H1 (cell line): ENCODE results near the gene FTSJ3. TPM values are rescaled to one million over a fixed set of nuclear protein-coding genes. Genes with fewer than 3 reads are reported as not detected.

Source experiments
- CTCF ChIA-PET: fragments of 300-600 bp; sonication (Branson Sonifier 250); formaldehyde crosslinking; loops from one replicate; lab custom pipeline; 2021; ENCODE audit not compliant: partially characterized antibody; lab: Charles Lee
- POLR2A ChIA-PET: fragments of 300-600 bp; sonication (Branson Sonifier 250); formaldehyde crosslinking; loops from one replicate; lab custom pipeline; 2021; ENCODE audit warnings: inconsistent platforms; ENCODE audit not compliant: partially characterized antibody; lab: Charles Lee
- DNase-seq, 2 experiments: peaks; one replicate each; pipeline versions ENCODE4 v3.0.0 to v3.0.0-alpha.2; 2010 to 2022; ENCODE audit warnings: low spot score in 2 of 2, low read depth in 1 of 2, mixed read lengths in 1 of 2
- FAIRE-seq: peaks from 2 replicates; lab custom pipeline; 2011; peaks lifted over from hg19 to GRCh38; lab: Jason Lieb, UNC
- H2AFZ ChIP-seq: 2 replicates; pipeline ENCODE4 v1.8.1; 2012; ENCODE audit warnings: low read length, inconsistent platforms
- H2AK5ac ChIP-seq: 2 replicates; pipeline ENCODE4 v1.6.1; 2013; ENCODE audit warnings: low read depth, low read length
- H2BK120ac ChIP-seq: replicated peaks from 2 replicates; pipeline ENCODE3; 2013; ENCODE audit warnings: low read depth, low read length, inconsistent platforms
- H2BK12ac ChIP-seq: 2 replicates; pipeline ENCODE4 v1.6.1; 2013; ENCODE audit warnings: low read depth, low read length
- H2BK15ac ChIP-seq: 2 replicates; pipeline ENCODE4 v1.6.1; 2013; ENCODE audit warnings: low read length
- H2BK20ac ChIP-seq: 2 replicates; pipeline ENCODE4 v1.6.1; 2013; ENCODE audit warnings: low read length
- H2BK5ac ChIP-seq: 2 replicates; pipeline ENCODE4 v1.6.1; 2013; ENCODE audit warnings: low read depth, low read length
- H3K14ac ChIP-seq: 2 replicates; pipeline ENCODE4 v1.6.1; 2013; ENCODE audit warnings: inconsistent platforms; ENCODE audit not compliant: insufficient read length
- H3K18ac ChIP-seq: 2 replicates; pipeline ENCODE4 v1.6.1; 2013; ENCODE audit warnings: low read length; ENCODE audit errors: extremely low read depth
- H3K23ac ChIP-seq: 2 replicates; pipeline ENCODE4 v1.6.1; 2013; ENCODE audit warnings: inconsistent platforms; ENCODE audit not compliant: insufficient read length
- H3K23me2 ChIP-seq: 2 replicates; pipeline ENCODE4 v1.6.1; 2013; ENCODE audit warnings: low read depth, low read length
- H3K27ac ChIP-seq: 2 replicates; pipeline ENCODE4 v1.6.1; 2011; ENCODE audit warnings: low read depth, low read length, inconsistent platforms
- H3K27me3 ChIP-seq, 4 experiments: replicated peaks in 1 of 4; 1 replicate in 1 of 4; 2 replicates in 3 of 4; pipeline versions ENCODE4 v1.6.1 to v1.8.1; 2011 to 2013; ENCODE audit warnings: low read length in 3 of 4, mild to moderate bottlenecking in 3 of 4, inconsistent platforms in 2 of 4, mixed read lengths in 2 of 4, moderate library complexity in 1 of 4; ENCODE audit not compliant: control insufficient read depth in 3 of 4, insufficient read depth in 3 of 4; ENCODE audit errors: extremely low read depth in 1 of 4
- H3K36me3 ChIP-seq, 4 experiments: 2 replicates each; pipeline versions ENCODE4 v1.6.1 to v1.8.1; 2011 to 2013; ENCODE audit warnings: mild to moderate bottlenecking in 4 of 4, low read length in 3 of 4, moderate library complexity in 2 of 4, control low read depth in 1 of 4, inconsistent platforms in 1 of 4; ENCODE audit not compliant: insufficient read depth in 4 of 4, control insufficient read depth in 2 of 4
- H3K4ac ChIP-seq: replicated peaks from 2 replicates; pipeline ENCODE3; 2013; ENCODE audit warnings: low read length, low read depth, mixed read lengths, inconsistent platforms; ENCODE audit not compliant: insufficient read length
- H3K4me1 ChIP-seq, 4 experiments: replicated peaks in 1 of 4; 1 replicate in 1 of 4; 2 replicates in 3 of 4; pipeline versions ENCODE4 v1.6.1 to v1.8.1; 2011 to 2013; ENCODE audit warnings: low read length in 3 of 4, inconsistent platforms in 2 of 4, mixed read lengths in 1 of 4; ENCODE audit not compliant: insufficient read depth in 4 of 4, control insufficient read depth in 3 of 4
- H3K4me2 ChIP-seq, 2 experiments: 2 replicates each; pipeline versions ENCODE4 v1.6.1 to v1.8.1; 2011 to 2013; ENCODE audit warnings: low read depth in 2 of 2, low read length in 2 of 2, control low read depth in 1 of 2, inconsistent platforms in 1 of 2, mild to moderate bottlenecking in 1 of 2; ENCODE audit not compliant: insufficient read depth in 1 of 2
- H3K4me3 ChIP-seq, 4 experiments: fragments of 200-600, 300-600 bp in 1 of 4; sonication (generic), shearing (Covaris generic), sonication (Bioruptor Twin) in 1 of 4; 2 replicates each; pipeline versions ENCODE4 v1.5.1 to v1.8.1; 2011 to 2016; ENCODE audit warnings: low read length in 4 of 4, low read depth in 3 of 4, control low read depth in 2 of 4, inconsistent platforms in 2 of 4, mild to moderate bottlenecking in 2 of 4, mixed read lengths in 1 of 4, moderate library complexity in 1 of 4; ENCODE audit not compliant: insufficient read depth in 2 of 4; ENCODE audit errors: extremely low read depth in 1 of 4
- H3K56ac ChIP-seq: replicated peaks from 2 replicates; pipeline ENCODE3; 2013; ENCODE audit warnings: low read depth, mild to moderate bottlenecking, mixed read lengths, low read length, inconsistent platforms; ENCODE audit not compliant: insufficient read length
- H3K79me1 ChIP-seq: 2 replicates; pipeline ENCODE4 v1.6.1; 2013; ENCODE audit warnings: low read depth, low read length, control low read depth
- H3K79me2 ChIP-seq, 2 experiments: 2 replicates each; pipeline versions ENCODE4 v1.6.1 to v1.8.1; 2012 to 2013; ENCODE audit warnings: low read length in 2 of 2, mild to moderate bottlenecking in 2 of 2, inconsistent platforms in 1 of 2; ENCODE audit not compliant: insufficient read depth in 2 of 2, control insufficient read depth in 1 of 2
- H3K9ac ChIP-seq, 4 experiments: replicated peaks in 1 of 4; 1 replicate in 1 of 4; 2 replicates in 3 of 4; pipeline versions ENCODE4 v1.6.1 to v1.8.1; 2011 to 2013; ENCODE audit warnings: low read depth in 3 of 4, low read length in 3 of 4, control low read depth in 2 of 4, mild to moderate bottlenecking in 2 of 4, moderate library complexity in 2 of 4, inconsistent platforms in 1 of 4; ENCODE audit errors: extremely low read depth in 1 of 4
- H3K9me3 ChIP-seq, 2 experiments: 2 replicates each; pipeline versions ENCODE4 v1.6.1 to v1.8.1; 2012 to 2013; ENCODE audit warnings: mild to moderate bottlenecking in 2 of 2, moderate library complexity in 2 of 2, control low read depth in 1 of 2, inconsistent platforms in 1 of 2, low read depth in 1 of 2, low read length in 1 of 2, mixed read lengths in 1 of 2; ENCODE audit not compliant: insufficient read depth in 2 of 2
- H4K20me1 ChIP-seq, 2 experiments: replicated peaks in 1 of 2; 2 replicates each; pipeline versions ENCODE3 to v1.8.1; 2011 to 2013; ENCODE audit warnings: inconsistent platforms in 2 of 2, low read length in 2 of 2, mild to moderate bottlenecking in 1 of 2; ENCODE audit not compliant: insufficient read depth in 2 of 2, control insufficient read depth in 1 of 2
- H4K5ac ChIP-seq: 2 replicates; pipeline ENCODE4 v1.6.1; 2013; ENCODE audit warnings: low read length, low read depth, mixed read lengths, inconsistent platforms; ENCODE audit not compliant: insufficient read length
- H4K8ac ChIP-seq: 2 replicates; pipeline ENCODE4 v1.8.0; 2013; ENCODE audit warnings: mild to moderate bottlenecking, moderate library complexity, low read length, inconsistent platforms; ENCODE audit not compliant: insufficient read depth; ENCODE audit errors: extremely low read depth
- H4K91ac ChIP-seq: replicated peaks from 2 replicates; pipeline ENCODE3; 2013; ENCODE audit warnings: low read length, mixed read lengths, inconsistent platforms; ENCODE audit not compliant: insufficient read length
- BACH1 ChIP-seq: IDR thresholded peaks from 2 replicates; pipeline ENCODE4 v1.6.1; 2012; ENCODE audit warnings: low read length, improper control_type of control experiment
- CEBPB ChIP-seq: IDR thresholded peaks from 2 replicates; pipeline ENCODE4 v1.6.1; 2012; ENCODE audit warnings: low read depth, low read length
- CTBP2 ChIP-seq: IDR thresholded peaks from 2 replicates; pipeline ENCODE4 v1.7.0; 2011; ENCODE audit warnings: borderline replicate concordance, mild to moderate bottlenecking, moderate library complexity, mixed read lengths, low read length; ENCODE audit not compliant: insufficient read depth, insufficient read length
- EZH2 ChIP-seq: fragments of 200-600 bp; sonication (generic); IDR thresholded peaks from 2 replicates; pipeline ENCODE4 v1.7.1; 2012; ENCODE audit warnings: low read depth, mild to moderate bottlenecking, moderate library complexity, low read length, inconsistent platforms; ENCODE audit not compliant: severe bottlenecking
- FOSL1 ChIP-seq: IDR thresholded peaks from 2 replicates; pipeline ENCODE4 v1.6.1; 2011; ENCODE audit warnings: mild to moderate bottlenecking, low read depth, low read length, moderate library complexity; ENCODE audit not compliant: insufficient read depth
- HDAC2 ChIP-seq, 2 experiments: fragments of 300-600 bp in 1 of 2; sonication (generic) in 1 of 2; IDR thresholded peaks; 2 replicates each; pipeline ENCODE4 v1.6.1; 2011 to 2012; ENCODE audit warnings: low read depth in 2 of 2, low read length in 2 of 2, mild to moderate bottlenecking in 2 of 2, moderate library complexity in 2 of 2, borderline replicate concordance in 1 of 2, inconsistent platforms in 1 of 2
- KDM1A ChIP-seq: fragments of 200-600, 300-600 bp; sonication (generic); IDR thresholded peaks from 2 replicates; pipeline ENCODE4 v1.7.1; 2016; ENCODE audit warnings: mild to moderate bottlenecking, low read length, borderline replicate concordance
- POLR2AphosphoS5 ChIP-seq: IDR thresholded peaks from 2 replicates; pipeline ENCODE4 v1.6.1; 2011; ENCODE audit warnings: low read depth, low read length
- POU5F1 ChIP-seq: IDR thresholded peaks from 2 replicates; pipeline ENCODE4 v1.6.1; 2011; ENCODE audit warnings: low read depth, mild to moderate bottlenecking, low read length, moderate library complexity
- SP1 ChIP-seq: IDR thresholded peaks from 2 replicates; pipeline ENCODE4 v1.6.1; 2011; ENCODE audit warnings: low read depth, low read length
- TAF7 ChIP-seq: optimal IDR thresholded peaks from 2 replicates; pipeline ENCODE3; 2011; ENCODE audit warnings: low read depth, mild to moderate bottlenecking, inconsistent platforms, low read length, moderate library complexity, borderline replicate concordance
- TBP ChIP-seq: IDR thresholded peaks from 2 replicates; pipeline ENCODE4 v1.6.1; 2011; ENCODE audit warnings: low read depth, low read length, improper control_type of control experiment
- ZNF274 ChIP-seq: IDR thresholded peaks from 2 replicates; pipeline ENCODE4 v1.7.0; 2012; ENCODE audit warnings: low read length, borderline replicate concordance; ENCODE audit errors: extremely low read depth
- WGBS, 2 experiments: shearing (Covaris generic) in 1 of 2; methylation state at CpG; one replicate each; pipeline versions ENCODE4 v1.1.6 to v1.1.7; 2013 to 2015; ENCODE audit warnings: low lambda C conversion rate in 2 of 2, mixed read lengths in 2 of 2, inconsistent platforms in 1 of 2, low coverage in 1 of 2, missing lambda C conversion rate in 1 of 2; ENCODE audit not compliant: insufficient replicate concordance in 2 of 2, insufficient coverage in 1 of 2, insufficient read length in 1 of 2; ENCODE audit errors: extremely low coverage in 1 of 2, missing lambda C conversion rate in 1 of 2; 5-methylcytosine and 5-hydroxymethylcytosine counted together
- polyA plus RNA-seq, 7 experiments: library from polyadenylated mRNA; depleted of rRNA in 3 of 7; stranded (reverse) in 5 of 7; unstranded in 2 of 7; fragments of >200 nt in 5 of 7; fragments of 200-250 nt in 2 of 7; gene quantifications; 1 replicate in 5 of 7; 2 replicates in 1 of 7; 4 replicates in 1 of 7; pipeline versions ENCODE4 v1.2.1 to v1.2.3, GENCODE V29; 2011 to 2013; ENCODE audit warnings: missing spikeins in 2 of 7, mixed read lengths in 2 of 7
- total RNA-seq: library from RNA; stranded (reverse); fragmentation: NEBNext Ultra II Directional; extraction: Animal tissue kit (Norgen Biotek cat#: 25700); gene quantifications from 2 replicates; pipeline ENCODE4 v1.2.1, GENCODE V29; 2021

The FTSJ3 gene
- total and polyA plus RNA-seq, 2 of the 8 experiments (the other 6 are each of a cell fraction or from before 2014, with no cell fraction given): 42.7 to 77.2 TPM

DNA sequence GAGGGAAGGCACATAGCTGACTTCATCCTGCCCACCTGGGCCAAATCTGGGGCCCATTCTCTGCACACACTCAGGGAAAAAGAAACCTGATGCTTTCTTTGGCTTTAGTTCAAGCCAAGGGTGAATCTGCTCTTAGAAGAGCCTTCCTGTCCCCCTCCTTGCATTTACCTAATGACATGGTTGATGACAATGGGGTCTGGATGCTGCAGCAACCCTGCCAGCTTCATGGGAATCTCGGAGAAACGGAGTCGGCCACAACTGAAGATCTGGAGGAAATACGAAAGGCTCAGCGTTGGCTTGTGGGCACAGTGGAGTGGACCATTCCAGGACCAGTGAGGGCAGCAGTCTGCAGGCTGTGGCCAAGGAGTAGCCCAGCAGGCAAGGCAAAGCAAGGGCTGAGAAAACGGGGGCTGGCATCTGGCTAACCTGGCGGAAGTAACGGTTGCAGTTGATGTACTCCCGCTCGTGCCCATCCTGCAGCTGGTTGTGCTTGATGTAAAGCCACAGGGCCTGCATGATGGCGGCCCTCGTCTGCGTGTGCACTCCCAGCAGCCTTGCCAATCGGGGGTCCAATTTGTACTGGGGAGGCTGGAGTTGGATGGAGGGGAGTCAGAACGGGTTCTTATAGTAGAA is 6.4 kb upstream of the FTSJ3 start:
- H3K14ac ChIP-seq: no peak overlapping the region
- H3K9ac ChIP-seq: no peak overlapping the region
- H3K4me1 ChIP-seq: peaks cover under 1 to 13% (median 11%) of the 10 kb centered on the region in 4 experiments
- DNase-seq (no peak), FAIRE-seq (no peak)
- no peak overlapping the region for H3K56ac ChIP-seq
- no peak overlapping the region for H3K4ac ChIP-seq
- H3K23me2 ChIP-seq: no peaks in the 10 kb centered on the region
- POLR2A ChIA-PET: interaction anchor here (1.1 to 32.3 kb wide), 8 partner anchors 2 to 93 kb away, joined by 3 to 593 read pairs (median 7); partner anchors contain the start of genes CCDC47, DDX42, FTSJ3 and PSMC5
- CTCF ChIA-PET: interaction anchor here (0.7 to 5.2 kb wide), 18 partner anchors 10 to 385 kb away, joined by 3 to 61 read pairs (median 4); no protein-coding TSS in a partner anchor
- H2BK20ac ChIP-seq: no peak overlapping the region
- no peaks in the 10 kb centered on the region for H3K9me3 ChIP-seq
- peaks cover 42 to 63% (median 59%) of the 10 kb centered on the region in 4 experiments for H3K36me3 ChIP-seq
- H2BK12ac ChIP-seq: no peak overlapping the region
- no peak overlapping the region; the same call in 1 of the 2 replicates for H4K8ac ChIP-seq
- H2BK5ac ChIP-seq: no peak overlapping the region; the same call in 1 of the 2 replicates
- H3K27me3 ChIP-seq: no peaks in the 10 kb centered on the region
- 94% methylated on average over 15 of the region's 15 CpGs; no CpG with 5 or more reads in 1 of the 2 experiments for WGBS, 2 experiments
- no peak overlapping the region for H2BK120ac ChIP-seq
- no peak overlapping the region for H2AK5ac ChIP-seq
- H3K79me1 ChIP-seq: peaks cover 22% of the 10 kb centered on the region
- H3K79me2 ChIP-seq: peaks cover 0 to 28% of the 10 kb centered on the region in 2 experiments
- no peak overlapping the region for H3K23ac ChIP-seq
- H3K18ac ChIP-seq: no peak overlapping the region
- H3K4me2 ChIP-seq: no peak overlapping the region
- H3K27ac ChIP-seq: no peak overlapping the region
- no peak overlapping the region for H2AFZ ChIP-seq
- peaks cover 3 to 27% of the 10 kb centered on the region in 2 experiments for H4K20me1 ChIP-seq
- H2BK15ac ChIP-seq: no peak overlapping the region
- no peak overlapping the region for H3K4me3 ChIP-seq
- H4K5ac ChIP-seq: no peak overlapping the region
- no peak overlapping the region for H4K91ac ChIP-seq
- TF ChIP-seq KDM1A (no peak), BACH1 (no peak), CTBP2 (no peak), CEBPB (no peak), EZH2 (no peak), ZNF274 (no peak), TBP (no peak), POU5F1 (no peak), FOSL1 (no peak), HDAC2 (IDR thresholded peaks at IDR 0.05; ENCODE audit: borderline replicate concordance in 1 of 2, low read depth in 2 of 2, low read length in 2 of 2) (no peak), TAF7 (no peak), SP1 (no peak), POLR2AphosphoS5 (no peak)
